ENCODE results near the gene EPN3.

The EPN3 gene

DNA sequence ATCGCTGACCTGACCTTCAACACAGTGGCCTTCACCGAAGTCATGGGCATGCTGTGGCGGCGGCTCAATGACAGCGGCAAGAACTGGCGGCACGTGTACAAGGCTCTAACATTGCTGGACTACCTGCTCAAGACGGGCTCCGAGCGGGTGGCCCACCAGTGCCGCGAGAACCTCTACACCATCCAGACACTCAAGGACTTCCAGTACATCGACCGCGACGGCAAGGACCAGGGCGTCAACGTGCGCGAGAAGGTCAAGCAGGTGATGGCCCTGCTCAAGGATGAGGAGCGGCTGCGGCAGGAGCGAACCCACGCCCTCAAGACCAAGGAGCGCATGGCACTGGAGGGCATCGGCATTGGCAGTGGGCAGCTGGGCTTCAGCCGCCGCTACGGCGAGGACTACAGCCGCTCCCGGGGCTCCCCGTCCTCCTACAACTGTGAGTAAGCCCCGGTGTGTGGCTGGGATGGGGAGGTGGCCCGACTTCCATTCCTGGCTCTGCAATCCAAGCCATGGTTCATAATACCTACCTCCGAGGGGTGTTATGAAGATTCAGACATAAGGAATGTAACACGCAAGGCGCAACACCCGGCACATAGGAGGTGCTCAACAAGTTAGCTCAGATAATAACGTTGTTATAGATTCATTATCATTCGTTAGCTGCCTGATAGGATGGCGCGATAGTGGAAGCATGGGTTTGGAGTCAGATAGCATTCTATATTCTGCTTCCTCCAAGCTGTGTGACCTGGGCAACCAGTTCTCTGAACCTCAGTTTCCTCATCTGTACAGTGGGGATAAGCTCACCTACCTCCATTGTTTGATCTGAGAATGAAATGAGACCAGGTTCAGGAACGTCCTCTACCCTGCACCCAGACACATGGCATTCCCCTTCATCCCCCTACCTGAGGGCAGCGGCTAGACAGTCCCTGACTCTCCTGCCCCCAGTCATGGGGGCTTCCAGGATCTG is 4.4 kb downstream of the EPN3 start:
- Histone ChIP-seq H3K27ac (replicated peaks; ENCODE audit: low read length) (no peak overlapping the region), H3K23ac (ENCODE audit: low read depth, low read length, poor library complexity) (peak overlapping the region; percentile 83), H2BK12ac (ENCODE audit: low read length) (peak overlapping the region; percentile 53), H3K4me1 (ENCODE audit: control insufficient read depth in 2 of 2, insufficient read depth in 1 of 2, low read depth in 1 of 2, low read length in 2 of 2) (peaks cover 34 to 43% of the 10 kb centered on the region in 2 donors), H3K4me2 (ENCODE audit: insufficient read depth, low read length, poor library complexity, severe bottlenecking) (no peak overlapping the region), H3K14ac (ENCODE audit: low read length) (peak overlapping the region; percentile 78), H4K91ac (ENCODE audit: low read depth, low read length, poor library complexity) (no peak overlapping the region), H3K9me3 (replicated peaks in 1 of 2; ENCODE audit: control insufficient read depth in 2 of 2, insufficient read depth in 1 of 2, low read depth in 1 of 2, low read length in 2 of 2) (no peaks in the 10 kb centered on the region), H4K8ac (ENCODE audit: low read depth, low read length) (no peak overlapping the region), H2AK5ac (ENCODE audit: low read depth, low read length) (peak overlapping the region; percentile 61), H2BK120ac (ENCODE audit: low read depth, low read length) (no peak overlapping the region), H3K18ac (ENCODE audit: low read length) (peak overlapping the region; percentile 39), H2BK15ac (ENCODE audit: low read length) (peak overlapping the region; percentile 45), H2AFZ (ENCODE audit: low read length) (no peak overlapping the region), H3K27me3 (ENCODE audit: control insufficient read depth in 3 of 3, insufficient read depth in 3 of 3, low read depth in 1 of 3, low read length in 3 of 3) (peaks cover 2 to 61% (median 26%) of the 10 kb centered on the region in 3 experiments), H3K79me1 (ENCODE audit: low read depth, low read length) (no peaks in the 10 kb centered on the region), H3K4ac (ENCODE audit: low read length) (no peak overlapping the region), H3K4me3 (ENCODE audit: low read length in 2 of 2) (no peak overlapping the region), H3K9ac (ENCODE audit: low read depth, low read length, poor library complexity) (no peak overlapping the region), H3K36me3 (replicated peaks in 1 of 2; ENCODE audit: control insufficient read depth in 2 of 2, insufficient read depth in 2 of 2, low read length in 2 of 2) (no peaks in the 10 kb centered on the region), H2BK5ac (ENCODE audit: low read length) (peak overlapping the region; percentile 48)
- DNase-seq (ENCODE audit: low spot score) = no peak
- WGBS, 2 donors (ENCODE audit: extremely low coverage in 2 of 2, insufficient read length in 2 of 2, insufficient replicate concordance in 1 of 2) = no CpG with 5 or more reads among the region's 45 CpGs

DNA sequence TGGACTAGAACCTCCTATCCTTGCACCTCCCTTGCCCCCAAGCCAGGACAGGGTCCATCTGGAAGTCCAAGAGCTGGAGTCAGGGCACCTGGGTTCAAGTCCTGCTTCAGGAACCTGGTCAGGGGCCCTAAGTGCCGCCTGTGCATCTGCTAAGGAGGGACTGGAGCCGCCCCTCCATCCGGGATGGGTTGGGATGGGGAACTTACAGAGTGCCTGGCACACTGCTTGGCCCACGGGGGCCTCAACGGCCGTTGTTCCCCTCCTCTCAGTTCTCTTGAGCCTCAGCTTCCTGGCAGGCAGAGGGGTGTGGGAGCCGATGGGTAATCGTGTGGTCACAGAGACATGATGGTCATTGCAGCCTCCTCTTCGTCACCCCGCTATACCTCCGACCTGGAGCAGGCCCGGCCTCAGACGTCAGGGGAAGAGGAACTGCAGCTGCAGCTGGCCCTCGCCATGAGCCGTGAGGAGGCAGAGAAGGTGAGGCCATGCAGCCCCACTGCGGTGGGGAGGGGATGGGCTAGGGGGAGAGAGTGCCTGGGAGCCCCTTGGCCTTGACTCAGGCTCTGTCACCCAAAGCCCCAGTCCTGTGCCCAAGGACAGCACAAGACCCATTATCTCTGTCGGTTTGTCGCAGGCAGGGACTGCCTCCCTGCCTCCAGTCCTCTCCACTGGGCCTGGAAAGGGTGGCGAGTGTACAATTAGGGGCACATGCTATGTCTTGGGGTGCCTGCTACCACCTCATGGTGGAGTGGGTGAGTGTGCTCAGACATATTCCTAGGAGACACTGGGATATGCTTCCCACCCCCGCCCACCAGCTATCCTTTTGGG is 5.4 kb downstream of the EPN3 start:
- no peak overlapping the region for H4K91ac ChIP-seq (ENCODE audit: low read depth, low read length, poor library complexity)
- no peak overlapping the region for H3K9ac ChIP-seq (ENCODE audit: low read depth, low read length, poor library complexity)
- no peak overlapping the region for H2BK120ac ChIP-seq (ENCODE audit: low read depth, low read length)
- no peak overlapping the region for H3K4ac ChIP-seq (ENCODE audit: low read length)
- H3K9me3 ChIP-seq (replicated peaks in 1 of 2; ENCODE audit: control insufficient read depth in 2 of 2, insufficient read depth in 1 of 2, low read depth in 1 of 2, low read length in 2 of 2) = no peaks in the 10 kb centered on the region
- H3K18ac ChIP-seq (ENCODE audit: low read length) = peak overlapping the region; percentile 53
- no peaks in the 10 kb centered on the region for H3K79me1 ChIP-seq (ENCODE audit: low read depth, low read length)
- H2BK15ac ChIP-seq (ENCODE audit: low read length) = peak overlapping the region; percentile 32
- H3K14ac ChIP-seq (ENCODE audit: low read length) = no peak overlapping the region
- peak overlapping the region; percentile 42 for H2AK5ac ChIP-seq (ENCODE audit: low read depth, low read length)
- peak overlapping the region; percentile 39 for H2AFZ ChIP-seq (ENCODE audit: low read length)
- peak overlapping the region; percentile 1 for H2BK12ac ChIP-seq (ENCODE audit: low read length)
- WGBS, 2 donors (ENCODE audit: extremely low coverage in 2 of 2, insufficient read length in 2 of 2, insufficient replicate concordance in 1 of 2) = no CpG with 5 or more reads among the region's 20 CpGs
- peaks cover 32 to 42% of the 10 kb centered on the region in 2 donors for H3K4me1 ChIP-seq (ENCODE audit: control insufficient read depth in 2 of 2, insufficient read depth in 1 of 2, low read depth in 1 of 2, low read length in 2 of 2)
- H3K36me3 ChIP-seq (replicated peaks in 1 of 2; ENCODE audit: control insufficient read depth in 2 of 2, insufficient read depth in 2 of 2, low read length in 2 of 2) = no peaks in the 10 kb centered on the region
- H4K8ac ChIP-seq (ENCODE audit: low read depth, low read length) = no peak overlapping the region
- H3K4me2 ChIP-seq (ENCODE audit: insufficient read depth, low read length, poor library complexity, severe bottlenecking) = no peak overlapping the region
- no peak overlapping the region for H3K4me3 ChIP-seq (ENCODE audit: low read length in 2 of 2)
- DNase-seq (ENCODE audit: low spot score) = no peak
- H3K27me3 ChIP-seq (ENCODE audit: control insufficient read depth in 3 of 3, insufficient read depth in 3 of 3, low read depth in 1 of 3, low read length in 3 of 3) = peaks cover 2 to 51% (median 20%) of the 10 kb centered on the region in 3 experiments
- H2BK5ac ChIP-seq (ENCODE audit: low read length) = no peak overlapping the region
- no peak overlapping the region for H3K23ac ChIP-seq (ENCODE audit: low read depth, low read length, poor library complexity)
- H3K27ac ChIP-seq (replicated peaks; ENCODE audit: low read length) = no peak overlapping the region

DNA sequence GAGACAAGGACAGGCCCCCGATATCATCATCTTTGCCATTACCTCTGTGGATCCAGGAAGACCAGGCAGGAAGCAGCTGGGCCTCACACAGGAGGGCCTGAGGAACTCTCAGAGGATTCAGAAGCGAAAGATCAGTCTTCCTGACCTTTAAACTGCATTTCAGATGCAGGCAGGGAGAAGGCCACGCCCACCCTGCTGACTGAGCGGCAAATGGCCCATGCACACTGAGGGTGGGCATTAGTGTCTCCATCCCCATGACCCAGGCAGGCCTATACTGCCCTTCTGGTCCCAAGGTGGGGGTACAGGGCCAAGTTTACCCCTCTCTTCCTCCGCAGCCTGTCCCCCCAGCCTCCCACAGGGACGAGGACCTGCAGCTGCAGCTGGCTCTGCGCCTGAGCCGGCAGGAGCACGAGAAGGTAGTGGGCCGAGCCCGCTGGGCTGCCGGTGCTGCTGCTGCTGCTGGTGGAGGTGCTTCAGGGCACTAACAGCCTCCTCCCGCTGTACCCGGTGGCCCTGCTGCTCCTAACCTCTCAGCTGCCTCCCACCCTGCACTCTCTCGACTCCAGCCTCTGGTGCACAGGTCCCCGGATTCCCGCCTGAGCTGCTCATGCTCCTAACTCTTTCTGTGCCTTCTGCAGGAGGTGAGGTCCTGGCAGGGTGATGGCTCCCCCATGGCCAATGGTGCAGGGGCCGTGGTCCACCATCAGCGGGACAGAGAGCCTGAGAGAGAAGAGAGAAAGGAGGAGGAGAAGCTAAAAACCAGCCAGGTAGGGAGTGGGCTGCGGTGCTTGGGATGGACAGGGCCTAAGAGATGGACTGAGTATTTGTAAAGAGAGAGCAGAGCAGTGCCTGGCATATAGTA is 6.2 kb downstream of the EPN3 start:
- peak overlapping the region; percentile 89 for H3K18ac ChIP-seq (ENCODE audit: low read length)
- H3K4ac ChIP-seq (ENCODE audit: low read length) = no peak overlapping the region
- H3K4me1 ChIP-seq (ENCODE audit: control insufficient read depth in 2 of 2, insufficient read depth in 1 of 2, low read depth in 1 of 2, low read length in 2 of 2) = peaks cover 24 to 35% of the 10 kb centered on the region in 2 donors
- H2BK12ac ChIP-seq (ENCODE audit: low read length) = no peak overlapping the region
- H3K27me3 ChIP-seq (ENCODE audit: control insufficient read depth in 3 of 3, insufficient read depth in 3 of 3, low read depth in 1 of 3, low read length in 3 of 3) = peaks cover under 1 to 48% (median 12%) of the 10 kb centered on the region in 3 experiments
- no peak overlapping the region for H3K4me3 ChIP-seq (ENCODE audit: low read length in 2 of 2)
- H3K4me2 ChIP-seq (ENCODE audit: insufficient read depth, low read length, poor library complexity, severe bottlenecking) = no peak overlapping the region
- H4K91ac ChIP-seq (ENCODE audit: low read depth, low read length, poor library complexity) = peak overlapping the region; percentile 87
- H3K14ac ChIP-seq (ENCODE audit: low read length) = peak overlapping the region; percentile 95
- H2BK15ac ChIP-seq (ENCODE audit: low read length) = peak overlapping the region; percentile 81
- DNase-seq (ENCODE audit: low spot score) = no peak
- H2BK120ac ChIP-seq (ENCODE audit: low read depth, low read length) = peak overlapping the region; percentile 5
- WGBS, 2 donors (ENCODE audit: extremely low coverage in 2 of 2, insufficient read length in 2 of 2, insufficient replicate concordance in 1 of 2) = no CpG with 5 or more reads among the region's 20 CpGs
- no peak overlapping the region for H3K27ac ChIP-seq (replicated peaks; ENCODE audit: low read length)
- H3K36me3 ChIP-seq (replicated peaks in 1 of 2; ENCODE audit: control insufficient read depth in 2 of 2, insufficient read depth in 2 of 2, low read length in 2 of 2) = no peaks in the 10 kb centered on the region
- H3K9me3 ChIP-seq (replicated peaks in 1 of 2; ENCODE audit: control insufficient read depth in 2 of 2, insufficient read depth in 1 of 2, low read depth in 1 of 2, low read length in 2 of 2) = no peaks in the 10 kb centered on the region
- no peak overlapping the region for H3K9ac ChIP-seq (ENCODE audit: low read depth, low read length, poor library complexity)
- no peaks in the 10 kb centered on the region for H3K79me1 ChIP-seq (ENCODE audit: low read depth, low read length)
- peak overlapping the region; percentile 39 for H2AFZ ChIP-seq (ENCODE audit: low read length)
- peak overlapping the region; percentile 30 for H3K23ac ChIP-seq (ENCODE audit: low read depth, low read length, poor library complexity)
- H4K8ac ChIP-seq (ENCODE audit: low read depth, low read length) = peak overlapping the region; percentile 43
- peak overlapping the region; percentile 54 for H2BK5ac ChIP-seq (ENCODE audit: low read length)
- H2AK5ac ChIP-seq (ENCODE audit: low read depth, low read length) = peak overlapping the region; percentile 42
